ENCODE measurements around the gene CPLANE1.

The CPLANE1 gene

DNA sequence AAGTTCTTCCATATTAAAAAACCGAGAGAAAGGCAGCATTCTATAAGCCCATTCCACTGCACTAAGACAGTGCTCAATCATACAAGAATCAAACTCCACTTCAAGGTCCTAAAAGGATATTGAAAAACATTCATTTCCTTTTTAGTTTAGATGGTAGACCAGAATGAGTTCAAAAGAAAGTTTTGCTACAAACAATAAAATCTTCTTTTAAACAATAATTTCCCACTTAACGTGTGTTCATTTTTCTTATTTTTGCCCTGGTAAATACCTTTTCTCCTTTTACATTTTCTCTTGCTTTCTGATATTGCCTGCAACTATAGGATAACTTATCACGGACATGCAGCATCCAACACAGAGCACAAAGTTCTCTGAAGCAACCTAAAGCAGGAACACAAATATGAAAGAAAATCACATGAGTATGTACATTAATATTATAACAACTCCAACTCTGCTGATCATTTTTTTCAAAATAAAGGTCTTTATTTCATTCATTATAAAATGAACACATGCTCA lies 61.7 kb downstream of the CPLANE1 start:
- H3K4me3 ChIP-seq (ENCODE audit: low read depth, low read length), result no peak overlapping the region

DNA sequence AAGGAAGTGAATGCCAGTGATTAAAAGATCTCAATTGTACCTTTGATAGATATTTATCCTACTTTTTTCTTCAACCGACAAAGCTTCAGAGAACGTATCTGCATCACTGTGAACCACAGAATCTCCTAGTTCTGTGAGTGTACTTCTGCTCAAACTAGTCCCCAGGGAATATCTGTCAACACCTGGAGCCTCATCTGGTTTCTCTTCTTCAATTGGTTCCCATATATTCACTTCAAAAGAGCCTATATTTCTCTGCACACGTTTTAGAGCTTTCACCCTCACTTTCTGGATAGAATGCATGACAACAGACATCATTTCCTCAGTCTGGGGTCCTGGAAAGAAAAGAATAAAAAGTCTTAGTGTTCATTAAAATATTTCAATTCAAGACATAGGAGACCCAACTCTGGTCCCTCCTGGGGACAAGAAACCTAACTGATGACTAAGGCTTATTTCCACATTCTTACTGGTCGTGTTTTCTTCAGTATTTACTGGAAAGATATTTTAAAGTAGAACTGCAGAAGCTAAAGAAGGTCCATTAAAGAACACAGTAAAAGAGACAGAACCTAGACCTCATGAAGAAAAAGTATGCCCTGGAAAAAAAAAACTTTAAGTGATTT lies 64.3 kb downstream of the CPLANE1 start:
- no peak overlapping the region for H3K4me3 ChIP-seq (ENCODE audit: low read depth, low read length)
- TF ChIP-seq, protein P1, sequence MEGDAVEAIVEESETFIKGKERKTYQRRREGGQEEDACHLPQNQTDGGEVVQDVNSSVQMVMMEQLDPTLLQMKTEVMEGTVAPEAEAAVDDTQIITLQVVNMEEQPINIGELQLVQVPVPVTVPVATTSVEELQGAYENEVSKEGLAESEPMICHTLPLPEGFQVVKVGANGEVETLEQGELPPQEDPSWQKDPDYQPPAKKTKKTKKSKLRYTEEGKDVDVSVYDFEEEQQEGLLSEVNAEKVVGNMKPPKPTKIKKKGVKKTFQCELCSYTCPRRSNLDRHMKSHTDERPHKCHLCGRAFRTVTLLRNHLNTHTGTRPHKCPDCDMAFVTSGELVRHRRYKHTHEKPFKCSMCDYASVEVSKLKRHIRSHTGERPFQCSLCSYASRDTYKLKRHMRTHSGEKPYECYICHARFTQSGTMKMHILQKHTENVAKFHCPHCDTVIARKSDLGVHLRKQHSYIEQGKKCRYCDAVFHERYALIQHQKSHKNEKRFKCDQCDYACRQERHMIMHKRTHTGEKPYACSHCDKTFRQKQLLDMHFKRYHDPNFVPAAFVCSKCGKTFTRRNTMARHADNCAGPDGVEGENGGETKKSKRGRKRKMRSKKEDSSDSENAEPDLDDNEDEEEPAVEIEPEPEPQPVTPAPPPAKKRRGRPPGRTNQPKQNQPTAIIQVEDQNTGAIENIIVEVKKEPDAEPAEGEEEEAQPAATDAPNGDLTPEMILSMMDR (IDR thresholded peaks at IDR 0.05; ENCODE audit: low read depth, low read length), result no peak

More for the DNA sequence above, 61.7 kb downstream of the CPLANE1 start:
- TF ChIP-seq, protein P1 (IDR thresholded peaks at IDR 0.05; ENCODE audit: low read depth, low read length), result no peak

DNA sequence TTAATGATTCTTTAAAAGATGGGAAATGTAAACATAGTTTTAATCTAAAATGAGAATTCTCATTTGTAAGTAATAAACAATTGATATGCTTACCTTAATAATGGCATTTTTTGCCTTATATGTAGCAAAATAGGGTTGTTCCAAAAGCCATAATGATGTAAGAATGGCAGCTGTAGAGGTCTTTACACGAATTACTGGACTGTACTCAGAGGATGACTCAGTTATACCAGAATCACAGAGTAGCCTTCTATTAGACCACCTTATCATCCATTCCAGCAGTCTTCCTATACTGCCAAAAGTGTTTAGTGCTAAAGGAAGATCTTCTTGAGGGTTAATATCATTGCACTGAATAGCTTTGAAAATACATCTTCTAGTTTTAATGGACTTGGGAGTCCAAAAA lies 66.5 kb downstream of the CPLANE1 start:
- TF ChIP-seq, protein P1 (IDR thresholded peaks at IDR 0.05; ENCODE audit: low read depth, low read length), result no peak
- H3K4me3 ChIP-seq (ENCODE audit: low read depth, low read length), result no peak overlapping the region

DNA sequence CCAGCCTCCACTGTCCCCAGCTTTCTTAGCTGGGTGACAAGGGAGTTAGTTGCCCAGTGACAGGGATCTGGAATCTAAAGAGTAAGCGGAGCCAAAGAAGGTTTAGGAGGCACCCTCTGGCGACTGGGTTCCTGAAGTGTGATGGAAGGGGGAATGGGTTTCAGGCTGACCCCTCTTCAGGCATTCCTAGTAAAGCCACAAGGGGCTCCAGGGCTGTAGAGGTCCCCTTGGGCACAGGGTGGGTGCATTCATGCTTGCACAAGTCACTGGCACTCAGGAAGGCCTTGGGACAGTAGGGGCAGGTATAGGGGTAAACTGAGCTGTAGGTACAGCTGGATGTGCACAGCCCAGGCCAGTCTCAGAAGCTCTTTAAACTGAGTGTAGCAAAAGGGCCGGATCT lies 74.2 kb downstream of the CPLANE1 start:
- no peak overlapping the region for H3K4me3 ChIP-seq (ENCODE audit: low read depth, low read length)
- TF ChIP-seq, protein P1 (IDR thresholded peaks at IDR 0.05; ENCODE audit: low read depth, low read length), result no peak

DNA sequence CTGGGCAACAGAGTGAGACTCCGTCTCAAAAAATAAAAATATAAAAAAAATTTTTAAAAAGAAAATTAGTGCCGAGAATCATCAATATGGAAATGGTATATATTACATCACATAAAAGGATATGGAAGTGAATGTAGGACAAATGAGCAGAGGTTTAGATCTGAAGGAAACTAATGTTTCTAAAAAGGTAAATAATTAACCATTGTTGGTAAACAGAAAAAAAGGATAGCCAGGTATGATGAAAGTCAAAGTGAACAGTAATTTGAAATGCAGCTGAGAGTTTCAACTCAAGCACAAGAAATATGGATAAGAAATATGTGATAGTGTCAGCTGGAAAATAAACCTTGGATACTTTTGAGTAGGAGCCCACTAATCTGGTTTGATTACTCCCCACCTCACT lies 76.2 kb downstream of the CPLANE1 start:
- H3K4me3 ChIP-seq (ENCODE audit: low read depth, low read length), result no peak overlapping the region
- TF ChIP-seq, protein P1 (IDR thresholded peaks at IDR 0.05; ENCODE audit: low read depth, low read length), result no peak

DNA sequence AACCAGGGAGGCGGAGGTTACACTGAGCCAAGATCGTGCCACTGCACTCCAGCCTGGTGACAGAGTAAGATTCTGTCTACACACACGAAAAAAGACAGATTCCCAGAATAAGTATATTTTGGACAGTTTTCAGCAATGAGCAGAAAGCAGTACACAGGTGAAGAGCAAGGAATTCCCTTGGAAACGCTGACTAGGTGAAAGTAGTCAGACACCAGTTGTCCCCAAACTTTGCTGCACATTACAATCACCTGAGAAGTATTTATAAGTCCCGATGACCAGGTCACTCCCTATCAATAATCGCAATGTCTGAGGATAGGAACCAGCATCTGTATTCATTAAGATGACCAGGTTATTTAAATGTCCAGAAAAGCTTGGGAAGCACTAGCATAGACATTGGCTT lies 78.3 kb downstream of the CPLANE1 start:
- TF ChIP-seq, protein P1 (IDR thresholded peaks at IDR 0.05; ENCODE audit: low read depth, low read length), result no peak
- H3K4me3 ChIP-seq (ENCODE audit: low read depth, low read length), result no peak overlapping the region

DNA sequence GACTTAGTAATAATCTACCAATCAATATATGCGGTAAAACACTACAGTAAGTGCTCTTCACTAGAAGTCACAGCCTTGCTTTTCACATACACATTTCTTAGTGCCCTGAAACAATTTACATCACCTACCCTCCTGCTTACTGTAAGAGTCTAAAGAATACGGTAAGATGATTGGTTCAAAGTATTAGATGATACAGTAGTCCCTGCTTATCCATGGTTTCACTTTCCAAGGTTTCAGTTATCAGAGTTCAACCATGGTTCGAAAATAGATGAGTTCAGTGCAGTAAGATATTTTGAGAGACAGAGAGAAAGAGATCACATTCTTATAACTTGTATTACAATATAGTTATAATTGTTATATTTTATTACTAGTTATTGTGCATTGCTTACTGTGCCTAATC lies 83.0 kb downstream of the CPLANE1 start:
- TF ChIP-seq, protein P1 (IDR thresholded peaks at IDR 0.05; ENCODE audit: low read depth, low read length), result no peak

More for the DNA sequence above, 83.0 kb downstream of the CPLANE1 start:
- no peak overlapping the region for H3K4me3 ChIP-seq (ENCODE audit: low read depth, low read length)

Measured in WI38 (cell line).